Kidney (tissue), 14 donors: ENCODE results near the gene MDM2. TPM values are rescaled to one million over a fixed set of nuclear protein-coding genes. Genes with fewer than 3 reads are reported as not detected.

Experiments
- DNase-seq, 5 donors: peaks; one replicate each; pipeline ENCODE4 v3.0.0-alpha.2; 2013 to 2020
- FAIRE-seq: peaks from 2 replicates; lab custom pipeline; 2012; peaks lifted over from hg19 to GRCh38; lab: Jason Lieb, UNC
- H3K27ac ChIP-seq, 2 donors: one replicate each; pipeline ENCODE4 v1.7.0; 2013; ENCODE audit warnings: low read depth in 2 of 2, low read length in 2 of 2, inconsistent platforms in 1 of 2
- H3K27me3 ChIP-seq: one replicate; pipeline ENCODE4 v1.7.1; 2013; ENCODE audit warnings: low read length, inconsistent platforms; ENCODE audit not compliant: control insufficient read depth, insufficient read depth
- H3K36me3 ChIP-seq, 3 donors: one replicate each; pipeline versions ENCODE4 v1.7.0 to v1.7.1; 2013; ENCODE audit warnings: low read length in 3 of 3, control low read depth in 1 of 3, inconsistent platforms in 1 of 3; ENCODE audit not compliant: insufficient read depth in 3 of 3, control insufficient read depth in 2 of 3
- H3K4me1 ChIP-seq, 3 donors: one replicate each; pipeline versions ENCODE4 v1.7.0 to v1.7.1; 2013; ENCODE audit warnings: low read length in 3 of 3, inconsistent platforms in 1 of 3, low read depth in 1 of 3; ENCODE audit not compliant: control insufficient read depth in 2 of 3, insufficient read depth in 2 of 3
- H3K4me3 ChIP-seq, 3 donors: one replicate each; pipeline versions ENCODE4 v1.7.0 to v1.8.1; 2013; ENCODE audit warnings: low read length in 3 of 3, control low read depth in 1 of 3, inconsistent platforms in 1 of 3
- H3K9ac ChIP-seq, 3 donors: one replicate each; pipeline versions ENCODE4 v1.7.0 to v1.7.1; 2013; ENCODE audit warnings: low read length in 3 of 3, control low read depth in 1 of 3, inconsistent platforms in 1 of 3
- H3K9me3 ChIP-seq, 3 donors: one replicate each; pipeline versions ENCODE4 v1.7.0 to v1.7.1; 2013; ENCODE audit warnings: low read length in 3 of 3, control low read depth in 1 of 3, inconsistent platforms in 1 of 3; ENCODE audit not compliant: control insufficient read depth in 2 of 3, insufficient read depth in 1 of 3
- intact Hi-C: fragments of 100-400 bp; cut with DNase I; formaldehyde crosslinking; loops from one replicate; pipeline ENCODE4 v1.11.1; 2022
- polyA plus RNA-seq: library from polyadenylated mRNA; stranded (reverse); fragments of 350-450 nt; fragmentation: Illumina TruSeq; extraction: RNeasy Lipid Tissue Mini Kit (QIAGEN cat#74804); gene quantifications from one replicate; pipeline ENCODE4 v1.2.3, GENCODE V29; 2014; ENCODE audit warnings: low read depth, low replicate concordance; ENCODE audit not compliant: insufficient read depth
- total RNA-seq: library from RNA; stranded (reverse); fragmentation: NEBNext Ultra II Directional; extraction: Animal tissue kit (Norgen Biotek cat#: 25700); gene quantifications from one replicate; pipeline ENCODE4 v1.2.1, GENCODE V29; 2021
- TF ChIP-seq, protein P1 (sequence below): IDR thresholded peaks from 3 replicates; pipeline ENCODE4 v1.5.1; 2012; ENCODE audit warnings: mild to moderate bottlenecking, moderate library complexity, borderline replicate concordance; ENCODE audit not compliant: insufficient read depth; ENCODE audit errors: extremely low read depth
- donor health status: control.
- donor health status: control.
- donor health status: control.
- donor health status: control.
- donor health status: control.
- donor health status: DM: yes; HTN: yes; CAD: no.
- donor health status: Normal renal cell carcinoma (clear cell type).

MDM2 gene
- total and polyA plus RNA-seq, 2 donors from 2014 or later, result 38.5 to 103 TPM

GRCh38 chr12:68793975-68794652 is 13.9 kb upstream of the MDM2 start:
- no peak for FAIRE-seq

GRCh38 chr12:68794653-68795251 is 13.2 kb upstream of the MDM2 start:
- no peak overlapping the region for H3K9ac ChIP-seq
- H3K36me3 ChIP-seq, result no peaks in the 10 kb centered on the region
- H3K9me3 ChIP-seq, result no peaks in the 10 kb centered on the region
- intact Hi-C loops, result no loop called here
- H3K27ac ChIP-seq, result no peak overlapping the region
- DNase-seq (no peak), FAIRE-seq (no peak)
- H3K4me1 ChIP-seq, result no peaks in the 10 kb centered on the region
- no peak overlapping the region for H3K4me3 ChIP-seq
- no peaks in the 10 kb centered on the region for H3K27me3 ChIP-seq
- TF ChIP-seq, protein P1, sequence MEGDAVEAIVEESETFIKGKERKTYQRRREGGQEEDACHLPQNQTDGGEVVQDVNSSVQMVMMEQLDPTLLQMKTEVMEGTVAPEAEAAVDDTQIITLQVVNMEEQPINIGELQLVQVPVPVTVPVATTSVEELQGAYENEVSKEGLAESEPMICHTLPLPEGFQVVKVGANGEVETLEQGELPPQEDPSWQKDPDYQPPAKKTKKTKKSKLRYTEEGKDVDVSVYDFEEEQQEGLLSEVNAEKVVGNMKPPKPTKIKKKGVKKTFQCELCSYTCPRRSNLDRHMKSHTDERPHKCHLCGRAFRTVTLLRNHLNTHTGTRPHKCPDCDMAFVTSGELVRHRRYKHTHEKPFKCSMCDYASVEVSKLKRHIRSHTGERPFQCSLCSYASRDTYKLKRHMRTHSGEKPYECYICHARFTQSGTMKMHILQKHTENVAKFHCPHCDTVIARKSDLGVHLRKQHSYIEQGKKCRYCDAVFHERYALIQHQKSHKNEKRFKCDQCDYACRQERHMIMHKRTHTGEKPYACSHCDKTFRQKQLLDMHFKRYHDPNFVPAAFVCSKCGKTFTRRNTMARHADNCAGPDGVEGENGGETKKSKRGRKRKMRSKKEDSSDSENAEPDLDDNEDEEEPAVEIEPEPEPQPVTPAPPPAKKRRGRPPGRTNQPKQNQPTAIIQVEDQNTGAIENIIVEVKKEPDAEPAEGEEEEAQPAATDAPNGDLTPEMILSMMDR, result no peak

More at GRCh38 chr12:68793975-68794652, 13.9 kb upstream of the MDM2 start:
- Histone ChIP-seq H3K9me3 (no peaks in the 10 kb centered on the region), H3K4me3 (no peak overlapping the region), H3K36me3 (no peaks in the 10 kb centered on the region), H3K27me3 (no peaks in the 10 kb centered on the region), H3K27ac (no peak overlapping the region), H3K4me1 (no peaks in the 10 kb centered on the region), H3K9ac (no peak overlapping the region)
- TF ChIP-seq, protein P1, result no peak
- DNase-seq, result no peak
- intact Hi-C loops, result no loop called here

DNA sequence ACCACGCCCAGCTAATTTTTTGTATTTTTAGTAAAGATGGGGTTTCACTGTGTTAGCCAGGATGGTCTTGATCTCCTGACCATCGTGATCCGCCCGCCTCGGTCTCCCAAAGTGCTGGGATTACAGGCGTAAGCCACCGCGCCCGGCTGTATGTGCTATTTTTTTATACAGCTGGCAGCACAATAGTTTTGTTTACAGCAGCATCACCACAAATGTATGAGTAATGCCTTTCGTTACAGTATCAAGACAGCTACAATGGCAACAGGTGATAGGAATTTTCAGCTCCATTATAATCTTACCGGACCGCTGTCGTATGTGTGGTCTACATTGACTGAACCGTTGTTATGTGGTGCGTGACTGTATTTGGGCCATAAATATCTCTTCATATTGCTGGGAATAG is 11.6 kb upstream of the MDM2 start:
- Histone ChIP-seq H3K4me3 (no peak overlapping the region), H3K36me3 (no peaks in the 10 kb centered on the region), H3K27me3 (no peaks in the 10 kb centered on the region), H3K9me3 (no peaks in the 10 kb centered on the region), H3K4me1 (no peaks in the 10 kb centered on the region), H3K27ac (no peak overlapping the region), H3K9ac (no peak overlapping the region)
- intact Hi-C loops, result no loop called here
- FAIRE-seq, result no peak
- no peak for DNase-seq
- TF ChIP-seq, protein P1, result no peak

GRCh38 chr12:68798882-68799234 is 9.1 kb upstream of the MDM2 start:
- no peaks in the 10 kb centered on the region for H3K27me3 ChIP-seq
- no peaks in the 10 kb centered on the region for H3K9me3 ChIP-seq
- intact Hi-C loops, result no loop called here
- no peak for FAIRE-seq
- no peak overlapping the region for H3K27ac ChIP-seq
- no peak overlapping the region for H3K9ac ChIP-seq
- no peaks in the 10 kb centered on the region for H3K4me1 ChIP-seq
- H3K36me3 ChIP-seq, result no peaks in the 10 kb centered on the region
- TF ChIP-seq, protein P1, result no peak
- H3K4me3 ChIP-seq, result no peak overlapping the region
- DNase-seq, result no peak
